GM12878 (cell line): ENCODE measurements around the gene ADD1. TPM values are rescaled to one million over a fixed set of nuclear protein-coding genes. Genes with fewer than 3 reads are reported as not detected.

Source experiments
- ATAC-seq: fragments of 200-7000 bp; cut with Tn5 transposase; 3 replicates; pipeline ENCODE4 v1.9.1; 2020; ENCODE audit warnings: mild to moderate bottlenecking, moderate library complexity
- BruUV-seq: library from RNA; stranded (reverse); fragments of 400-500 nt; replicated peaks from 2 replicates; lab custom pipeline; 2021; lab: Mats Ljungman, UMichigan
- CTCF ChIA-PET: fragments of 300-600 bp; sonication (Branson Sonifier 250); formaldehyde crosslinking; extraction: SDS; loops from one replicate; lab custom pipeline; 2021; ENCODE audit warnings: inconsistent platforms; lab: Yijun Ruan, JAX
- POLR2A ChIA-PET: fragments of 350-600 bp; formaldehyde crosslinking; extraction: SDS; loops from one replicate; lab custom pipeline; 2021; ENCODE audit warnings: inconsistent platforms; lab: Charles Lee
- RAD21 ChIA-PET: fragments of 300-600 bp; sonication (Branson Sonifier 250); formaldehyde crosslinking; loops from one replicate; lab custom pipeline; 2023; ENCODE audit warnings: antibody characterized with exemption; ENCODE audit not compliant: unreplicated experiment; lab: Charles Lee
- SMC1A ChIA-PET: fragments of 300-600 bp; sonication (Branson Sonifier 250); formaldehyde crosslinking; loops from one replicate; lab custom pipeline; 2023; ENCODE audit not compliant: unreplicated experiment, uncharacterized antibody; lab: Charles Lee
- DNase-seq: peaks from one replicate; pipeline ENCODE4 v3.0.0-alpha.2; 2011; ENCODE audit warnings: low read depth, low spot score
- FAIRE-seq: peaks from 3 replicates; lab custom pipeline; 2011; peaks lifted over from hg19 to GRCh38; lab: Jason Lieb, UNC
- H2AFZ ChIP-seq: 2 replicates; pipeline ENCODE4 v1.6.0; 2011; ENCODE audit warnings: low read depth, low read length, control low read depth; ENCODE audit not compliant: control insufficient read depth
- H3K27ac ChIP-seq: 2 replicates; pipeline ENCODE4 v1.5.1; 2011; ENCODE audit warnings: control low read depth; ENCODE audit not compliant: control insufficient read depth, insufficient read depth
- H3K27me3 ChIP-seq, 2 experiments: replicated peaks in 1 of 2; 2 replicates each; pipeline versions ENCODE4 v1.6.0 to v1.6.1; 2011; ENCODE audit warnings: low read length in 1 of 2; ENCODE audit not compliant: control insufficient read depth in 2 of 2, insufficient read depth in 2 of 2
- H3K36me3 ChIP-seq, 2 experiments: 2 replicates each; pipeline ENCODE4 v1.5.1; 2011; ENCODE audit warnings: low read length in 1 of 2; ENCODE audit not compliant: control insufficient read depth in 2 of 2, insufficient read depth in 2 of 2
- H3K4me1 ChIP-seq: 2 replicates; pipeline ENCODE4 v1.6.1; 2011; ENCODE audit warnings: mild to moderate bottlenecking, low read length, moderate library complexity, mixed read lengths; ENCODE audit not compliant: control insufficient read depth, insufficient read depth
- H3K4me2 ChIP-seq: 2 replicates; pipeline ENCODE4 v1.6.0; 2011; ENCODE audit warnings: control low read depth; ENCODE audit not compliant: control insufficient read depth, insufficient read depth
- H3K4me3 ChIP-seq: fragments of 200-600 bp; sonication (generic); 2 replicates; pipeline ENCODE4 v1.5.1; 2016
- H3K79me2 ChIP-seq: 2 replicates; pipeline ENCODE4 v1.6.0; 2011; ENCODE audit warnings: low read length; ENCODE audit not compliant: control insufficient read depth, insufficient read depth
- H3K9ac ChIP-seq: 2 replicates; pipeline ENCODE4 v1.8.0; 2011; ENCODE audit warnings: low read length, control low read depth, mixed read lengths; ENCODE audit not compliant: control insufficient read depth, insufficient read depth
- H3K9me3 ChIP-seq: replicated peaks from 3 replicates; pipeline ENCODE4 v1.5.1; 2011; ENCODE audit warnings: mild to moderate bottlenecking, low read length; ENCODE audit not compliant: control insufficient read depth, insufficient read depth
- H4K20me1 ChIP-seq: 2 replicates; pipeline ENCODE4 v1.6.0; 2011; ENCODE audit not compliant: control insufficient read depth, insufficient read depth
- ATF7 ChIP-seq: fragments of 450-650 bp; IDR thresholded peaks from 2 replicates; pipeline ENCODE4 v1.6.1; 2016; ENCODE audit warnings: low read depth, mild to moderate bottlenecking
- CREB1 ChIP-seq: IDR thresholded peaks from 2 replicates; pipeline ENCODE4 v1.6.1; 2012; ENCODE audit warnings: low read depth, mild to moderate bottlenecking, inconsistent platforms
- FOS ChIP-seq: IDR thresholded peaks from 3 replicates; pipeline ENCODE4 v1.6.1; 2011; ENCODE audit warnings: borderline replicate concordance; ENCODE audit not compliant: insufficient read length; ENCODE audit errors: extremely low read depth
- HDAC6 ChIP-seq: fragments of 200-600 bp; sonication (generic); IDR thresholded peaks from one replicate; pipeline ENCODE4 v1.8.0; 2017; ENCODE audit warnings: antibody characterized with exemption; ENCODE audit not compliant: unreplicated experiment
- IRF4 ChIP-seq: IDR thresholded peaks from 2 replicates; pipeline ENCODE4 v1.6.1; 2011; ENCODE audit warnings: low read depth, low read length
- MEF2A ChIP-seq: IDR thresholded peaks from 2 replicates; pipeline ENCODE4 v1.6.1; 2011; ENCODE audit warnings: low read depth, mild to moderate bottlenecking, low read length, moderate library complexity; ENCODE audit not compliant: insufficient read depth
- NFYB ChIP-seq: IDR thresholded peaks from 2 replicates; pipeline ENCODE4 v1.6.1; 2011; ENCODE audit warnings: low read depth, mild to moderate bottlenecking, low read length, improper control_type of control experiment, moderate library complexity; ENCODE audit not compliant: insufficient read depth
- NR2C1 ChIP-seq: fragments of 450-650 bp; IDR thresholded peaks from 2 replicates; pipeline ENCODE4 v1.6.1; 2017; ENCODE audit warnings: antibody characterized with exemption, mild to moderate bottlenecking, moderate library complexity
- PKNOX1 ChIP-seq: fragments of 450-650 bp; IDR thresholded peaks from 2 replicates; pipeline ENCODE4 v1.6.1; 2016; ENCODE audit warnings: mild to moderate bottlenecking
- RCOR1 ChIP-seq: conservative IDR thresholded peaks from 2 replicates; pipeline ENCODE4 v1.6.1; 2012; ENCODE audit warnings: low read depth, low read length, improper control_type of control experiment
- SMARCA5 ChIP-seq: fragments of 450-650 bp; IDR thresholded peaks from 2 replicates; pipeline ENCODE4 v1.6.1; 2017; ENCODE audit warnings: mild to moderate bottlenecking
- WRNIP1 ChIP-seq: IDR thresholded peaks from 2 replicates; pipeline ENCODE4 v1.6.1; 2011; ENCODE audit warnings: low read depth, low read length, improper control_type of control experiment, borderline replicate concordance
- YY1 ChIP-seq: IDR thresholded peaks from 2 replicates; pipeline ENCODE4 v1.6.1; 2011; ENCODE audit warnings: low read depth, mild to moderate bottlenecking, low read length
- ZNF384 ChIP-seq: IDR thresholded peaks from 2 replicates; pipeline ENCODE4 v1.6.1; 2012; ENCODE audit warnings: low read depth, mild to moderate bottlenecking, low read length, improper control_type of control experiment, borderline replicate concordance
- WGBS: methylation state at CpG from one replicate; pipeline ENCODE4 v1.1.6; 2016; ENCODE audit warnings: low lambda C conversion rate; ENCODE audit not compliant: insufficient replicate concordance, insufficient coverage; ENCODE audit errors: missing lambda C conversion rate; 5-methylcytosine and 5-hydroxymethylcytosine counted together
- in situ Hi-C: fragments of 300-500 bp; cut with MboI; formaldehyde crosslinking; loops from 9 replicates; pipeline ENCODE4 v1.14.3; 2018; ENCODE audit warnings: mixed read lengths
- intact Hi-C: fragments of 100-400 bp; cut with micrococcal nuclease; formaldehyde crosslinking; loops from one replicate; pipeline ENCODE4 v1.14.2; 2022; ENCODE audit not compliant: unreplicated experiment
- polyA plus RNA-seq, 11 experiments: library from polyadenylated mRNA; depleted of rRNA in 4 of 11; unstranded in 6 of 11; stranded (reverse) in 5 of 11; fragments of >200 nt; fragmentation: Nextera tagmentation in 4 of 11; fragmentation: Illumina TruSeq in 1 of 11; extraction: Ambion mirVana in 4 of 11; extraction: Trizol in 1 of 11; gene quantifications; 1 replicate in 1 of 11; 2 replicates in 10 of 11; pipeline versions ENCODE4 v1.2.1 to v1.2.3, GENCODE V29; 2011 to 2016; ENCODE audit warnings: inconsistent platforms in 2 of 11, missing spikeins in 2 of 11, low read depth in 1 of 11
- total RNA-seq, 4 experiments: library from RNA; depleted of rRNA in 3 of 4; stranded (reverse); fragments of >200 nt in 3 of 4; fragmentation: Illumina TruSeq in 1 of 4; extraction: Trizol in 1 of 4; gene quantifications; 2 replicates each; pipeline versions ENCODE4 v1.2.1 to v1.2.3, GENCODE V29; 2013 to 2021
- TF ChIP-seq, protein P1 (sequence below): fragments of 450-650 bp; IDR thresholded peaks from 2 replicates; pipeline ENCODE4 v1.6.1; 2018; ENCODE audit warnings: mild to moderate bottlenecking, low read depth, moderate library complexity; ENCODE audit not compliant: partially characterized antibody
- TF ChIP-seq, protein P2 (sequence below): fragments of 450-650 bp; IDR thresholded peaks from 2 replicates; pipeline ENCODE4 v1.6.1; 2017; ENCODE audit warnings: mild to moderate bottlenecking, low read depth, inconsistent platforms; ENCODE audit not compliant: poor library complexity, severe bottlenecking

The ADD1 gene
- total and polyA plus RNA-seq, 10 of the 15 experiments (the other 5 are each of a cell fraction or from before 2014, with no cell fraction given) = 21.6 to 182 (median 105) TPM

- H3K27me3 ChIP-seq = no peaks in the 10 kb centered on the region
- WGBS = 7% methylated on average over 23 of the region's 23 CpGs
- FAIRE-seq (no peak), ATAC-seq (peak; percentile 23), DNase-seq (peak; percentile 64)
- BruUV-seq = no TSS peak
- no peaks in the 10 kb centered on the region for H4K20me1 ChIP-seq
- H3K4me1 ChIP-seq = peaks cover 31% of the 10 kb centered on the region
- peaks cover 29 to 33% of the 10 kb centered on the region in 2 experiments for H3K36me3 ChIP-seq
- ChIA-PET CTCF (interaction anchor here (0.7 to 5.2 kb wide), 11 partner anchors 10 to 339 kb away, joined by 3 to 62 read pairs (median 6); partner anchors contain the start of genes GRK4 and NOP14), POLR2A (interaction anchor here (0.5 to 3.3 kb wide), 10 partner anchors 17 to 357 kb away, joined by 3 to 22 read pairs (median 6); partner anchors contain the start of genes GRK4 and NOP14), RAD21 (interaction anchor here (1.2 to 3.7 kb wide), 9 partner anchors 17 to 241 kb away, joined by 3 to 52 read pairs (median 7); partner anchors contain the start of genes GRK4 and NOP14), SMC1A (interaction anchor here (0.7 to 5.4 kb wide), 11 partner anchors 15 to 265 kb away, joined by 3 to 65 read pairs (median 4); partner anchors contain the start of genes GRK4 and NOP14)
- H3K9ac ChIP-seq = peak overlapping the region; percentile 89
- H2AFZ ChIP-seq = no peak overlapping the region
- H3K79me2 ChIP-seq = peaks cover 36% of the 10 kb centered on the region
- in situ Hi-C loops (loop anchor here (25.0 kb wide), 1 partner anchor 175 kb away; the partner anchor contains the start of gene TNIP2), intact Hi-C loops (loop anchor here (2.0 kb wide), 1 partner anchor 191 kb away; no protein-coding TSS in a partner anchor)
- H3K9me3 ChIP-seq = no peaks in the 10 kb centered on the region; the same call in 2 of the 3 replicates
- H3K27ac ChIP-seq = peak overlapping the region; percentile 74
- peak overlapping the region; percentile 97 for H3K4me3 ChIP-seq
- H3K4me2 ChIP-seq = peak overlapping the region; percentile 63
- TF ChIP-seq, protein P1, sequence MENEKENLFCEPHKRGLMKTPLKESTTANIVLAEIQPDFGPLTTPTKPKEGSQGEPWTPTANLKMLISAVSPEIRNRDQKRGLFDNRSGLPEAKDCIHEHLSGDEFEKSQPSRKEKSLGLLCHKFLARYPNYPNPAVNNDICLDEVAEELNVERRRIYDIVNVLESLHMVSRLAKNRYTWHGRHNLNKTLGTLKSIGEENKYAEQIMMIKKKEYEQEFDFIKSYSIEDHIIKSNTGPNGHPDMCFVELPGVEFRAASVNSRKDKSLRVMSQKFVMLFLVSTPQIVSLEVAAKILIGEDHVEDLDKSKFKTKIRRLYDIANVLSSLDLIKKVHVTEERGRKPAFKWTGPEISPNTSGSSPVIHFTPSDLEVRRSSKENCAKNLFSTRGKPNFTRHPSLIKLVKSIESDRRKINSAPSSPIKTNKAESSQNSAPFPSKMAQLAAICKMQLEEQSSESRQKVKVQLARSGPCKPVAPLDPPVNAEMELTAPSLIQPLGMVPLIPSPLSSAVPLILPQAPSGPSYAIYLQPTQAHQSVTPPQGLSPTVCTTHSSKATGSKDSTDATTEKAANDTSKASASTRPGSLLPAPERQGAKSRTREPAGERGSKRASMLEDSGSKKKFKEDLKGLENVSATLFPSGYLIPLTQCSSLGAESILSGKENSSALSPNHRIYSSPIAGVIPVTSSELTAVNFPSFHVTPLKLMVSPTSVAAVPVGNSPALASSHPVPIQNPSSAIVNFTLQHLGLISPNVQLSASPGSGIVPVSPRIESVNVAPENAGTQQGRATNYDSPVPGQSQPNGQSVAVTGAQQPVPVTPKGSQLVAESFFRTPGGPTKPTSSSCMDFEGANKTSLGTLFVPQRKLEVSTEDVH = no peak
- TF ChIP-seq FOS = no peak
- 0 out of 2 replicates have a peak, but pooled peaks have one; percentile 13 for TF ChIP-seq SMARCA5
- no peak for TF ChIP-seq YY1
- TF ChIP-seq NFYB = no peak
- no peak for TF ChIP-seq CREB1
- no peak for TF ChIP-seq ZNF384
- TF ChIP-seq MEF2A = 0 out of 2 replicates have a peak, but pooled peaks have one; percentile 4
- TF ChIP-seq, protein P2, sequence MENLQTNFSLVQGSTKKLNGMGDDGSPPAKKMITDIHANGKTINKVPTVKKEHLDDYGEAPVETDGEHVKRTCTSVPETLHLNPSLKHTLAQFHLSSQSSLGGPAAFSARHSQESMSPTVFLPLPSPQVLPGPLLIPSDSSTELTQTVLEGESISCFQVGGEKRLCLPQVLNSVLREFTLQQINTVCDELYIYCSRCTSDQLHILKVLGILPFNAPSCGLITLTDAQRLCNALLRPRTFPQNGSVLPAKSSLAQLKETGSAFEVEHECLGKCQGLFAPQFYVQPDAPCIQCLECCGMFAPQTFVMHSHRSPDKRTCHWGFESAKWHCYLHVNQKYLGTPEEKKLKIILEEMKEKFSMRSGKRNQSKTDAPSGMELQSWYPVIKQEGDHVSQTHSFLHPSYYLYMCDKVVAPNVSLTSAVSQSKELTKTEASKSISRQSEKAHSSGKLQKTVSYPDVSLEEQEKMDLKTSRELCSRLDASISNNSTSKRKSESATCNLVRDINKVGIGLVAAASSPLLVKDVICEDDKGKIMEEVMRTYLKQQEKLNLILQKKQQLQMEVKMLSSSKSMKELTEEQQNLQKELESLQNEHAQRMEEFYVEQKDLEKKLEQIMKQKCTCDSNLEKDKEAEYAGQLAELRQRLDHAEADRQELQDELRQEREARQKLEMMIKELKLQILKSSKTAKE = no peak
- no peak for TF ChIP-seq PKNOX1
- TF ChIP-seq RCOR1 = 0 out of 2 replicates have a peak, but pooled peaks have one; percentile 19
- no peak for TF ChIP-seq WRNIP1
- TF ChIP-seq HDAC6 = no peak
- no peak; the same call in 1 of the 2 replicates for TF ChIP-seq ATF7
- no peak for TF ChIP-seq IRF4
- TF ChIP-seq NR2C1 = no peak
Observed at GRCh38 chr4:2937146-2937857, 93.7 kb downstream of the ADD1 start.
